H9 (cell line): Measurements from ENCODE around the gene CDHR5. TPM values are rescaled to one million over a fixed set of nuclear protein-coding genes. Genes with fewer than 3 reads are reported as not detected.

Source experiments
- DNase-seq: peaks from one replicate; pipeline ENCODE4 v3.0.0-alpha.2; 2017
- H2AFZ ChIP-seq: one replicate; pipeline ENCODE4 v1.6.1; 2013; ENCODE audit warnings: mild to moderate bottlenecking, low read length, control low read depth, moderate library complexity
- H2AK5ac ChIP-seq: 2 replicates; pipeline ENCODE4 v1.6.1; 2013; ENCODE audit warnings: low read length, control low read depth, mixed read lengths; ENCODE audit not compliant: insufficient read length
- H2BK120ac ChIP-seq: one replicate; pipeline ENCODE4 v1.6.1; 2013; ENCODE audit warnings: low read depth, mild to moderate bottlenecking, low read length, control low read depth, inconsistent platforms; ENCODE audit not compliant: poor library complexity, severe bottlenecking
- H2BK12ac ChIP-seq: 2 replicates; pipeline ENCODE4 v1.6.1; 2013; ENCODE audit warnings: low read length, control low read depth, mixed read lengths, low read depth; ENCODE audit not compliant: insufficient read length
- H2BK15ac ChIP-seq: 2 replicates; pipeline ENCODE4 v1.6.1; 2013; ENCODE audit warnings: low read depth, low read length, control low read depth
- H2BK20ac ChIP-seq: one replicate; pipeline ENCODE4 v1.6.1; 2013; ENCODE audit warnings: low read depth, mild to moderate bottlenecking, low read length, control low read depth, inconsistent platforms; ENCODE audit not compliant: poor library complexity, severe bottlenecking
- H2BK5ac ChIP-seq: 2 replicates; pipeline ENCODE4 v1.6.1; 2013; ENCODE audit warnings: low read length, control low read depth, mixed read lengths; ENCODE audit not compliant: insufficient read length
- H3K14ac ChIP-seq: 2 replicates; pipeline ENCODE4 v1.6.1; 2013; ENCODE audit warnings: low read length, control low read depth; ENCODE audit not compliant: insufficient read depth
- H3K18ac ChIP-seq: 2 replicates; pipeline ENCODE4 v1.6.1; 2013; ENCODE audit warnings: low read depth, mild to moderate bottlenecking, mixed read lengths, low read length, control low read depth; ENCODE audit not compliant: insufficient read length
- H3K23ac ChIP-seq: 2 replicates; pipeline ENCODE4 v1.6.1; 2013; ENCODE audit warnings: low read length, control low read depth, mixed read lengths, low read depth; ENCODE audit not compliant: insufficient read length
- H3K23me2 ChIP-seq: 2 replicates; pipeline ENCODE4 v1.6.1; 2013; ENCODE audit warnings: low read depth, mild to moderate bottlenecking, mixed read lengths, low read length, control low read depth; ENCODE audit not compliant: insufficient read length, poor library complexity, severe bottlenecking
- H3K27ac ChIP-seq: 2 replicates; pipeline ENCODE4 v1.5.1; 2013; ENCODE audit warnings: low read length, control low read depth, mixed read lengths, low read depth; ENCODE audit not compliant: insufficient read length
- H3K27me3 ChIP-seq: 2 replicates; pipeline ENCODE4 v1.6.1; 2013; ENCODE audit warnings: low read length, control low read depth, inconsistent platforms; ENCODE audit not compliant: insufficient read depth
- H3K4ac ChIP-seq: 2 replicates; pipeline ENCODE4 v1.6.1; 2013; ENCODE audit warnings: low read depth, mild to moderate bottlenecking, control low read depth, inconsistent platforms, low read length, moderate library complexity
- H3K4me1 ChIP-seq: 2 replicates; pipeline ENCODE4 v1.6.1; 2013; ENCODE audit warnings: low read length, control low read depth, inconsistent platforms; ENCODE audit not compliant: insufficient read depth
- H3K4me2 ChIP-seq: 2 replicates; pipeline ENCODE4 v1.6.1; 2013; ENCODE audit warnings: low read length, control low read depth, mixed read lengths; ENCODE audit not compliant: insufficient read length, insufficient read depth
- H3K56ac ChIP-seq: 2 replicates; pipeline ENCODE4 v1.6.1; 2013; ENCODE audit warnings: low read depth, mild to moderate bottlenecking, mixed read lengths, low read length, control low read depth; ENCODE audit not compliant: insufficient read length
- H3K79me1 ChIP-seq: 2 replicates; pipeline ENCODE4 v1.6.1; 2013; ENCODE audit warnings: low read depth, mild to moderate bottlenecking, moderate library complexity, low read length, control low read depth, inconsistent platforms; ENCODE audit not compliant: insufficient read depth, poor library complexity, severe bottlenecking
- H3K79me2 ChIP-seq: 2 replicates; pipeline ENCODE4 v1.6.1; 2013; ENCODE audit warnings: low read length, control low read depth, inconsistent platforms; ENCODE audit not compliant: insufficient read depth
- H3K9ac ChIP-seq: 2 replicates; pipeline ENCODE4 v1.6.1; 2013; ENCODE audit warnings: low read length, control low read depth, mixed read lengths; ENCODE audit not compliant: insufficient read length; ENCODE audit errors: extremely low read depth
- H3K9me3 ChIP-seq: one replicate; pipeline ENCODE4 v1.6.1; 2013; ENCODE audit warnings: low read depth, low read length, inconsistent platforms; ENCODE audit not compliant: control insufficient read depth
- H3T11ph ChIP-seq: one replicate; pipeline ENCODE4 v1.6.1; 2013; ENCODE audit warnings: mild to moderate bottlenecking, low read length, control low read depth, inconsistent platforms
- H4K20me1 ChIP-seq: one replicate; pipeline ENCODE4 v1.6.1; 2013; ENCODE audit not compliant: control insufficient read depth, insufficient read length, insufficient read depth
- H4K5ac ChIP-seq: 2 replicates; pipeline ENCODE4 v1.6.1; 2013; ENCODE audit warnings: low read depth, mild to moderate bottlenecking, mixed read lengths, low read length, control low read depth; ENCODE audit not compliant: insufficient read length
- H4K8ac ChIP-seq: replicated peaks from 2 replicates; pipeline ENCODE4 v1.6.1; 2013; ENCODE audit warnings: low read length, control low read depth, mixed read lengths, low read depth; ENCODE audit not compliant: insufficient read length
- H4K91ac ChIP-seq: 2 replicates; pipeline ENCODE4 v1.6.1; 2013; ENCODE audit warnings: low read depth, mild to moderate bottlenecking, moderate library complexity, mixed read lengths, low read length, control low read depth; ENCODE audit not compliant: insufficient read length
- H3K27ac Mint-ChIP-seq, 3 experiments: 2 replicates in 2 of 3; 3 replicates in 1 of 3; pipeline ENCODE4 v1.8.0; 2020 to 2021; ENCODE audit warnings: mixed read lengths in 3 of 3, mild to moderate bottlenecking in 1 of 3, moderate library complexity in 1 of 3
- H3K27me3 Mint-ChIP-seq: 2 replicates; pipeline ENCODE4 v1.8.0; 2021; ENCODE audit warnings: low read depth, mild to moderate bottlenecking, moderate library complexity, mixed read lengths
- H3K36me3 Mint-ChIP-seq, 3 experiments: 2 replicates in 2 of 3; 3 replicates in 1 of 3; pipeline ENCODE4 v1.8.0; 2020 to 2021; ENCODE audit warnings: low read depth in 3 of 3, mixed read lengths in 3 of 3; ENCODE audit not compliant: insufficient read depth in 1 of 3
- H3K4me1 Mint-ChIP-seq, 2 experiments: 2 replicates each; pipeline ENCODE4 v1.8.0; 2020; ENCODE audit warnings: mixed read lengths in 2 of 2
- H3K4me3 Mint-ChIP-seq, 2 experiments: 2 replicates in 1 of 2; 3 replicates in 1 of 2; pipeline ENCODE4 v1.8.0; 2020 to 2021; ENCODE audit warnings: mild to moderate bottlenecking in 2 of 2, mixed read lengths in 2 of 2, moderate library complexity in 1 of 2
- H3K9me3 Mint-ChIP-seq, 2 experiments: 2 replicates in 1 of 2; 3 replicates in 1 of 2; pipeline ENCODE4 v1.8.0; 2020; ENCODE audit warnings: mild to moderate bottlenecking in 2 of 2, mixed read lengths in 2 of 2, moderate library complexity in 1 of 2
- WGBS: extraction: QIAGEN DNeasy Blood & Tissue Kit; methylation state at CpG from one replicate; pipeline ENCODE4 v1.1.7; 2013; ENCODE audit warnings: missing lambda C conversion rate, low lambda C conversion rate, mixed read lengths; ENCODE audit not compliant: insufficient read length; ENCODE audit errors: extremely low coverage; 5-methylcytosine and 5-hydroxymethylcytosine counted together
- total RNA-seq: library from RNA; stranded (reverse); gene quantifications from 2 replicates; pipeline ENCODE4 v1.2.1, GENCODE V29; 2021
- TF ChIP-seq, protein P1 (sequence below): fragments of 200-600 bp; sonication (generic); conservative IDR thresholded peaks from 3 replicates; pipeline ENCODE4 v1.8.0; 2021; ENCODE audit warnings: antibody characterized with exemption, mild to moderate bottlenecking

The CDHR5 gene
- total RNA-seq, 1 experiment from 2014 or later = not detected

DNA sequence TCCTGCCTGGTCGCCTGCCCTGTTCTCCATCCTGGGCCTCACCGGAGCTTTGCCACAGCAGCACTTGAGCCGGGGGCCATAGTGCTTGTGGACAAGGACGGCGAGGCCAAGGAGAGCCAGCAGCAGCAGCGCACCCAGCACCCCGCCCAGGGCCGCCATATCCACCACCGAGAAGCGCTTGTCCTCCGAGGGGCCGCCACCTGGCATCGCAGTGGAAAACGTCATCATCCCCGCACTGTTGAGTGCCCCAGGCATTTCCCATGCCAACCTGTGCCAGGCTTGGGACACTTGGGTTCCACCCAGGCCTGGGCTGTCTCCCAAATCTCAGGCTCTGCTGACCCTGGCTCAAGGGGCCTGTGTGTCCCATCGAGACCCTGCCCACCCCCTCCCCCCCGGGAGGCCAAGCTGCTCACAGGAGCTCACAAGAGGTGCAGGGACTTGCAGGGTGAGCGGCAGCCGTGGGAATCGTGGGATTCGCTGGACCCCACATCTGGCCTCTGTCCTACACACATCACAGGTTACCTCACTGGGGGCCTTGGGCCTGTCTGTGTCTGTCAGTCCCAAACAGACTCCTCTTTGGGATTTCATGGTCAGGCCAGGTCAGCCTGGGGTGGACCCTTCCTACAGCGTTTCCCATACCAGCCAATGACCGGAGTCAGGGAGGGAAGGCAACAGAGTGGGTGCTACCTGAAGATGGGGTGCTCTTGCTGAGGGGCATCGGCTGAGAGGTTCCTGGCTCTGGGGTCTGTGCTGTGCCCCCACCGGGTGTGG is 6.7 kb downstream of the CDHR5 start:
- Histone ChIP-seq H2BK20ac (no peak overlapping the region), H4K5ac (no peak overlapping the region), H2AK5ac (no peak overlapping the region), H3K4ac (no peak overlapping the region), H2BK15ac (no peak overlapping the region), H2BK5ac (no peak overlapping the region), H3K79me1 (no peaks in the 10 kb centered on the region), H3K9me3 (no peaks in the 10 kb centered on the region), H3K23ac (no peak overlapping the region), H3K4me2 (no peak overlapping the region), H3T11ph (no peak overlapping the region), H4K8ac (no peak overlapping the region), H2AFZ (no peak overlapping the region), H3K27me3 (no peaks in the 10 kb centered on the region), H4K20me1 (no peaks in the 10 kb centered on the region), H3K56ac (no peak overlapping the region), H3K23me2 (peaks cover 4% of the 10 kb centered on the region), H3K18ac (no peak overlapping the region), H3K9ac (no peak overlapping the region), H3K79me2 (no peaks in the 10 kb centered on the region), H2BK120ac (no peak overlapping the region), H2BK12ac (no peak overlapping the region), H3K27ac (no peak overlapping the region), H4K91ac (no peak overlapping the region), H3K14ac (no peak overlapping the region), H3K4me1 (no peaks in the 10 kb centered on the region)
- Mint-ChIP-seq H3K36me3 (peaks cover 0 to 5% (median 0%) of the 10 kb centered on the region in 3 experiments; a peak in 2 of 7 replicates), H3K4me1 (peaks cover 0 to 3% of the 10 kb centered on the region in 2 experiments; a peak in 2 of 4 replicates), H3K27ac (no peak overlapping the region; a peak in 1 of 7 replicates), H3K4me3 (no peak overlapping the region), H3K27me3 (no peaks in the 10 kb centered on the region), H3K9me3 (no peaks in the 10 kb centered on the region)
- WGBS = no CpG with 5 or more reads among the region's 25 CpGs
- no peak for DNase-seq
- TF ChIP-seq, protein P1, sequence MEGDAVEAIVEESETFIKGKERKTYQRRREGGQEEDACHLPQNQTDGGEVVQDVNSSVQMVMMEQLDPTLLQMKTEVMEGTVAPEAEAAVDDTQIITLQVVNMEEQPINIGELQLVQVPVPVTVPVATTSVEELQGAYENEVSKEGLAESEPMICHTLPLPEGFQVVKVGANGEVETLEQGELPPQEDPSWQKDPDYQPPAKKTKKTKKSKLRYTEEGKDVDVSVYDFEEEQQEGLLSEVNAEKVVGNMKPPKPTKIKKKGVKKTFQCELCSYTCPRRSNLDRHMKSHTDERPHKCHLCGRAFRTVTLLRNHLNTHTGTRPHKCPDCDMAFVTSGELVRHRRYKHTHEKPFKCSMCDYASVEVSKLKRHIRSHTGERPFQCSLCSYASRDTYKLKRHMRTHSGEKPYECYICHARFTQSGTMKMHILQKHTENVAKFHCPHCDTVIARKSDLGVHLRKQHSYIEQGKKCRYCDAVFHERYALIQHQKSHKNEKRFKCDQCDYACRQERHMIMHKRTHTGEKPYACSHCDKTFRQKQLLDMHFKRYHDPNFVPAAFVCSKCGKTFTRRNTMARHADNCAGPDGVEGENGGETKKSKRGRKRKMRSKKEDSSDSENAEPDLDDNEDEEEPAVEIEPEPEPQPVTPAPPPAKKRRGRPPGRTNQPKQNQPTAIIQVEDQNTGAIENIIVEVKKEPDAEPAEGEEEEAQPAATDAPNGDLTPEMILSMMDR = no peak
